ENCODE measurements around the gene TENM4.

DNA sequence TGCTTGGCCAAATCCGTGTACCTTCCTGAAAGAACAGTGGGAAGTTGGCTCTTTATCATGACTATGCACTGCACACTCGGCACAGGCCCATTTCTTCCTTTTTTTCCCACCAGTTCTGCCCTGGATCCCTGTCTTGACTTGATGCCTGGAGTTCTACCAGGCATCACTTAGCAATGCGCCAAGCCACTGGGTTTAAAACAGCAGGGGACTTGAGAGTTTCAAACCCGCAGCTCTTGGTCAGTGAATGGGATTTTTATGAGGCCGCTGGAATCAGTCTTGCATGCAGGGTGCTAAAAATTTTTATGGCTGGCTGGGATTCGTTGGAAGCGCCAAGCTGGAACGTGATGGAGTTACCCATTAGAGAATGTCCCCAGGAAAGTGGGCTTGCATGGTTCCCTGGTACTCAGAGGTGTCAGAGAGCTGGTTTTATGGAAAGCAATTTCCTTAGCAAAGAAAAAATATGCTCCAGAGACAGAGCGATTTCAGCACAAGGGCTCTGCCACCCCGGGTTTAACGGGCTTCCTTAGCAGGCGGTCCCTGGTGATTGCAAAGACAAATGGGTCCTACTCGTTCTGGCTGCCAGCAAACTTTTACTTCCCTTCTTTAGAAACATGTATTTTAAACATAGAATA is 432.9 kb downstream of the TENM4 start:
- TF ChIP-seq LEF1 (IDR thresholded peaks at IDR 0.05; ENCODE audit: borderline replicate concordance), result no peak
- TF ChIP-seq ELF4 (IDR thresholded peaks at IDR 0.05), result no peak
- no peak for TF ChIP-seq SP1 (IDR thresholded peaks at IDR 0.05)
- TF ChIP-seq FOXM1 (IDR thresholded peaks at IDR 0.05; ENCODE audit: borderline replicate concordance), result no peak
- no peak for TF ChIP-seq HDGF (IDR thresholded peaks at IDR 0.05; ENCODE audit: borderline replicate concordance)
- no peak for TF ChIP-seq SUZ12 (IDR thresholded peaks at IDR 0.05)
- TF ChIP-seq CTBP1 (IDR thresholded peaks at IDR 0.05; ENCODE audit: borderline replicate concordance), result no peak
- TF ChIP-seq TARDBP (IDR thresholded peaks at IDR 0.05), result no peak
- no peak for TF ChIP-seq L3MBTL2 (conservative IDR thresholded peaks at IDR 0.05)
- TF ChIP-seq ZNF384 (IDR thresholded peaks at IDR 0.05), result no peak
- TF ChIP-seq FOXK2 (IDR thresholded peaks at IDR 0.05), result no peak

All from HEK293T (cell line).